HG02852 (cell line): ENCODE measurements around the gene PPP1R1A.
A peak's percentile ranks its signal among the peaks of the same experiment; 100 is the strongest.

ENCODE experiments used
- ATAC-seq: cut with Tn5 transposase; IDR thresholded peaks from one replicate; pipeline ENCODE4 v1.9.1; 2021; ENCODE audit warnings: mild to moderate bottlenecking, moderate library complexity; ENCODE audit not compliant: unreplicated experiment

Gene PPP1R1A

DNA sequence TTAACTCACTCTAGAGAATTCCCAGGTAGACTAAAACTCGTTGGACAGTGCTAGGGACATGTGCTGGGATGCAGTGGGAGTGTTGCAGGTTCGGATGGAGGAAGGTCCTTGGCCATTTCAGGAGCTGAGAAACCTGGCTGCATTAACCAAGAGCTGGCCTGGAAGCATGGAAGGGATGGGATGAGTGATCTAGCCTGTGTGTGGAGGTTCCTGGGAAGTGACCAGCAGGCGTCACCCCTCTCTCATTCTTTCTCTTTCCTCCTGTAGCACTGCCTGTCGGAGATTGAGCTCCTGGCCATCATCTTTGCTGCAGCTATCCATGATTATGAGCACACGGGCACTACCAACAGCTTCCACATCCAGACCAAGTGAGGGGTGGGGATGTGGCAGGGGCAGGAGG lies 15.6 kb downstream of the PPP1R1A start:
- ATAC-seq, result no peak

DNA sequence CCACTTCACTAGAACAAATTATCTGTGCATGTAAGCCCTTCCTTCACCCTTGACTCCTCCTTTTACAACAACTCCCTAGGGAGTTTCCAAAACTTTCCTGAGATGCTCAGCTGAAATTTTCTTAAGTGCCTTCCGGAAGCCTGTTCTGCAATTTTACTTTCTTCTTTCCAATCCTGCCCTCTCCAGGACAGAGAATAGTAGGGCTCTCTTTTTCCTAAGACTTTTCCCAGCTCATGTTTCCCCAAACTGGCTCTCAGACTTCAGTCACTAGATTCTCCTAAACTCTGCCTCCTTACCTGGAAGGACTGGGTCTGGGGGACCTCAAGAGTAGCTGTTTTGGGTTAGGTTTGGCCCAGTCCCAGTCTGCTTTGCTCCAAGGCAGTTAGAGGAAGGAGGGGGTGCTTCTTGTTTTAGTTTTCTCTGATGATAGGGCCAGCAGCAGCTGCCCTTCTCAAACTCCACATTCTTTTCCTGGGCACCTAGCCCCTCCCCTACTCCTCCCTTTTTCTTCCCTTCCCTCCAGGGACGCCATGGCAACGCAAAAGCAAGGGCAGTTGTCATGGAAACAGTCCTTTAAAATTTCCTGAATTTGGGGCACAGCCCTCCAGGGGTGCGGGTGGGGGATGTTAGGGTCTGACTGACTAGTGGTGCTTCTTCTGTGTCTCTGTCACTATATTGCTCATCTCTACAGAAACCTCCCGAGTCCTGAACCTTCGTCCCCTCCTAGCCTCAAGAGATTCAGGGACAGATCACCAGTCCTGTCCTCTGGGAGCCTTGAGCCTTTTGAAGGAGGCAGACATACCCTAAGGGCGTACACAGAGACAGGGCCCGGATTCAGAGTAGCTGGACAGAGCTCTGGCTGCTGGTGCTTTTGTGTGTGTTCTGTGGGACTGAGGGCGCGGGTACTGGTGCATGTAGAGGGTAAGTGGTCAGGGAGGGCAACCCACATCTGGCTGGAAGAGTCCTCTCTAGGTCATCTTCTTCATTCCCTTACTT lies 17.0 kb downstream of the PPP1R1A start:
- no peak for ATAC-seq

GRCh38 chr12:54569995-54570528 lies 18.4 kb downstream of the PPP1R1A start:
- ATAC-seq, result no peak

DNA sequence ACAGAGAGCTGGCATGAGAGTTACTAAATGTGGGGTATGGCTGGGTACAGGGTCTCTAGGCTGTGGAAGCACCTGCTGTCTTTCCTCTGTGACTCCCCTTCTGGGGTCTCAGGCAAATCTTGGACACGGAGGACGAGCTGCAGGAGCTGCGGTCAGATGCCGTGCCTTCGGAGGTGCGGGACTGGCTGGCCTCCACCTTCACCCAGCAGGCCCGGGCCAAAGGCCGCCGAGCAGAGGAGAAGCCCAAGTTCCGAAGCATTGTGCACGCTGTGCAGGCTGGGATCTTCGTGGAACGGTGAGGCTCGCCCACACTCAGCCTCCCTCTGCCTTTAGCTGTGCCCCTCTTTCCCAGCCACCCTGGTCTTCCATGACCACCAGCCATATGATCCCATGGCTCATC lies 19.4 kb downstream of the PPP1R1A start:
- ATAC-seq, result no peak

DNA sequence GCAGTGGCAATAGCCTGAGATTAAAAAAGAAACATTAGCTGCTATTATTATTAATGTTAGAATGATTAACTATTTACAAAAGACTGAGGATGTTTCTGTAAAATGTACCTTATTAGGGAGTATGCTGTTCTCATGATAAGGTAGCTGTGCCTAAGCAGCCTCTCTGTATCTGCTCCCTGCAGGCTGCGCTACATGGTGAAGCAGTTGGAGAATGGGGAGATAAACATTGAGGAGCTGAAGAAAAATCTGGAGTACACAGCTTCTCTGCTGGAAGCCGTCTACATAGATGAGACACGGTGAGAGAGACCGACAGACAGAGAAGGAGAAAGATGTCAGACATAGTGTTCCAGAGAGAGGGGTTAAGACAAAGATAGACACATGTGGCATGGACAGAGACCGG lies 21.7 kb downstream of the PPP1R1A start:
- ATAC-seq, result no peak

GRCh38 chr12:54565986-54566544 lies 22.4 kb downstream of the PPP1R1A start:
- no peak for ATAC-seq

DNA sequence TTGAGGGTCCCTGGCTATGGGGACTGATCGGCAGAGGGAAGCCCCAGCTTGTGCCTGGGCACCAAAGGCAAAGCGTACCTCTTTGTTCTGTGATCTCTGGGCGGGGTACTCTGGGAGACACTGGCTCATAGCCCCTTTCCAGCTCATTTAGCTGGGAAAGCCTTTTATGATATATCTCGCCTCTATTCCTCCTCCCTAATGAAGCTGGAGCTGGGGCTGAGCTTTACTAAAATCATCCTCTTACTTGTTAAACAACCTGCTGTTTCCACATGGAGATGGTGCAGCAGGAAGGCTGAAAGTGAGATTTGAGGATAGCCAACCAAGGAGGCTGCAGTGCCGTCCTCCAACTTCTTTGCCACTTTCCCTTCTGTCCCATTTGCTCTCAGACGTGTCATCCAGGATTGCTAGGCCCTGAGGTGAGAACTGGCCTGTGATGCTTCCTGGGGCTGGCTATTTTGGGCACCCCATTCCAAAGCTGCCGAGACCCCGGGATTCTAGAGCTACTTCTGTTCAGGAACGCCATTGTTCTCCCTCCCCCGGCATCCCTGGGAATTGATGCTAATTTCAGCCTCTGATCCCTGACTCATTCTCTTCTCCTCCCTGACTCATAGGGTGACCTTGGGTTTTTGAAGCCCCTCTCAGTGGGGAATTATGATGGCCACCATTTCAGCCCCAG lies 23.0 kb downstream of the PPP1R1A start:
- ATAC-seq, result no peak

GRCh38 chr12:54564768-54565167 lies 23.7 kb downstream of the PPP1R1A start:
- ATAC-seq, result no peak

GRCh38 chr12:54563787-54564186 lies 24.7 kb downstream of the PPP1R1A start:
- ATAC-seq, result no peak

DNA sequence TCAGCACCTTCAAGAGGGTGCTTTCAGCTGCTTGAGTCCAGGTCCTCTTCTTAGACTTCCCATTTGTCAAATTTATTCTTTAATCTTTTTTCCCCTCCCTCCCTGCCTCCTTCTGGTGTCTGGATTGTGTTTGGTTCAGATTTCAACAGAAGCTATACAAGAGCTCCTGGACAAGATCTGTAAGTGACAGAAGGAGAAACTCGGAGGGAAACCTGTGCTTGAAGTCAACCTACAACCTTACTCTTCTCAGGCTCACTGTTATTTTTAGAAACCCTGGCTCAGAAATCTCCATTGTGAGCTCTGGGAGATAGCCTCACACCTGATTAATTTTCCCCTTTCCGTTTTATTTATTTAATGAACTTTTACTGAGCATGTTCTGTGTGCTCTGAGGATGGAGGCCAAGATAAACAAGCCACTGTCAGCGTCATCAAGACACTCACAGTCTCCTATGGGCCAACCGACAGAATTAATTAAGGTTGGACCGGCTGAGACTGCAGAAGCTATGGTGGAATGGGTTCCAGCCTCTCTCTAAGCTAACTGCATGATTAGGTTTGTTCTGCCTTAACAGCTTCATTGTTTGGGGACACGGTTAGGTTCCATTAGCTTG lies 25.6 kb downstream of the PPP1R1A start:
- no peak for ATAC-seq

GRCh38 chr12:54561164-54561563 lies 27.3 kb downstream of the PPP1R1A start:
- ATAC-seq, result no peak

- ATAC-seq, result peak; percentile 99
These were observed 28.0 kb downstream of the PPP1R1A start for GRCh38 chr12:54560374-54560858.

DNA sequence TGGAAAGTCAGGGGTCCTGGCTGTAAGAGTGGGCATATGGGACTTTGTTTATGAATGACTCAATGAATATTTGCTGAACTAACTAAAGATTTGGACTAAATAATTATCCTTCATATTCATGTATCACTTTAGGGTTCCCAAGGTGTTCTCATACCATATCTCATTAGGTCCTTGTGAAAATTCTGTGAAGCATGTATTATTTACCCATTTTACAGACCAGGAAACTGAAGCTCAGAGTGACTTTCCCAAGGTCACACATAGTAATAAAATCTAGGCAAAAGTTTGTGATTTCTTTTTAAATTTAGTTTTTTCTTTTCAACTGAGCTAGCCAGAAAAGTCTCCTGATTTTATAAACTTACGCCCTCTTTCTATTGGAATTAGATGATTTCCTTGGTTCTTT lies 29.7 kb downstream of the PPP1R1A start:
- no peak for ATAC-seq

- ATAC-seq, result no peak
These were observed 30.1 kb downstream of the PPP1R1A start for GRCh38 chr12:54558311-54558710.

DNA sequence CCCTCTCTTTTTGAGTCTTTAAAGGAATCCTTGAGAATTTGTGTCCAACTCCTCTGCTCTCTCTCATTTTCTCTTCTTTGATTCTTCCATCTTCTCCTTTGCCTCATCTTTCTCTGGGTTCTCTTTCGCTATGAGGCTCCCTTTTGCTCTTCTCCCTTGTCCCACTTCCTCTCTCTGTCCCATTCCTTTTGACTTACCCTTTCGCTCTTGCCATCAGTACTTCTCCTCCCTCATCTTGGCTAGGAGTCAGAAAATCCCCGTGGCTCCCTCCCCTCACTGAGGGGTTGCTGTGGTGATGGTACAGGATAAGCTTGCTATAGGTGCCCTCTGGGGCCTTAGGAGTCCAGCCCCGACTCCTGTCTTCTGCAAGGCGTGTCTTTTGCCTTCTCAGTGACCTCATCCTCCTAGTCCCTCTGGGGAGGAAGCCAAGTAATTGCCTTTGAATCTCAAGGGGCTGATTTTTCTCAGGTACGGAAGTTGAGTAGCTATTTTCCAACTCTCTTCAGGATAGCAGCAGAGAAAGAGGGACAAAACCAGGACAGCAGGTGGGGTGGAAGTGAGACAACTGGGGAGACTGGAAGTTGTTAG lies 32.7 kb downstream of the PPP1R1A start:
- ATAC-seq, result no peak

- ATAC-seq, result peak; percentile 3
These were observed 38.5 kb downstream of the PPP1R1A start for GRCh38 chr12:54549774-54550451.

DNA sequence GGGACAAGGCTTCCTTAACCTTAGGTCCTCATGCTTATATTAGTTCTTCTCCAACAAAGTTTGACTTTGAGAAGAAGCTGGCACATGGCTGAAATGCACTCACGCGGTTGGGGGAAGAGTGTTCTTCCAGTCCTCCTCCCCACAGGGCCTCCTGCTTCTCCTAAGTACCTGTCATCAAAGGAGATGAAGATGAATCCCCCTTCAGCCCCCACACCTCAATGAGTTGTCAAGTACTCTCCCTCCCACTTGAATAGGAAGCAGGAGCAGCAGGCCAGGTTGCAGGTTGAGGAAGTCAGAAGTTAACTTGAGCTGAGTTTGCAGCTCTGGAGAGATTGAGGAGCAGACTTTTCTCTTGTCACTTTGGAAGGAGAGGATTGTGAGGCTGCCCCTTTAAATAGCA lies 41.9 kb downstream of the PPP1R1A start:
- ATAC-seq, result no peak

- no peak for ATAC-seq
These were observed 43.7 kb downstream of the PPP1R1A start for GRCh38 chr12:54544743-54545142.

DNA sequence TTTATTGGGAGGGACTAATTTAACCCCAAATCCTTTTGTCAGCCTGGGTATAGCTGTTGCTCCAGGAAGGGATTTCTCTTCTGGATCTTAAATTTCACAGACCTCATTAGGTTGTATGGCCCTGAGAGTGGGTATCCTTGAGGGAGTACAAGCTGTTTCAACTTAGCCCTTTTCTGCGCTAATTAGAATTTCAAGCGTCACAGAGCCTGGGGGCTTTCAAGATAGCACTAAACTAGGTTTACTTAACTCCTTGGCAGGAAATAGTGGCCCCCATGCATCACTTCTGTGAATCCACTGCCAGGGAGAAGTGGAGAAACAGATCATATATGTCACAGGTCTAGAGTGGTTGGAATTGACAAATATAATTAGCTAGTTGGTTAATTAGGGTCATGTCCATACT lies 44.9 kb downstream of the PPP1R1A start:
- ATAC-seq, result no peak

DNA sequence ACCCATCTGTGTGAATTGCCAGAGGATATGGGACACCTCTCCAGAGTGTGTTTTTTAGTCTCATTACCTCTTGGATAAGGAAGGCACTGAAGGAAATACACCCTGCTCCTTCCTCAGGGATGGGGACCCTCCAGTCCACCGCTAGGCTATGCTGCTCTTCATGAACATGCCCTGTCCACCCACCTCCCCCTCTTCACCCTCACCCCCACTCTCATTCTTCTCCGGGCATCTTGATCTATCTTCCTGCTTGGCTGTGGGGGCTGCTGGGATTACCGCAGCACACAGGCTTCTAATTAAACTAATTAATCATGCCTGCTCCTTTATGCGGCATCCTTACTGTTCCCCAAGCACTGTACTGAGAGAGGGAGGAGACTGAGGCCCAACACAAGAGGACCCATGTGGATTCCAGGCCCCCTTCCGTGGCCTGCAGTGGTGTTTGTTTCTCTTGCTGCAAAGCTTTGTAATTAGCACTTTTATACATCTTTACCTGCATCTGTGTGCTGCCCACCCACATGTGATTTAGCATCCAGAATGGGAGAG lies 46.6 kb downstream of the PPP1R1A start:
- ATAC-seq, result no peak
